ENCODE results near the gene RARA. TPM values are rescaled to one million over a fixed set of nuclear protein-coding genes. Genes with fewer than 3 reads are reported as not detected.

The RARA gene
- total and polyA plus RNA-seq, 2 of the 4 experiments (the other 2 are of a cell fraction), result 9.0 to 12.7 TPM

GRCh38 chr17:40307001-40307730 is 1.8 kb upstream of the RARA start:
- no peak overlapping the region; the same call in 1 of the 2 replicates for H4K91ac ChIP-seq (ENCODE audit: insufficient read depth, low read depth, low read length)
- H3K36me3 ChIP-seq (ENCODE audit: control insufficient read depth, insufficient read depth, low read length), result no peaks in the 10 kb centered on the region
- peaks cover 15% of the 10 kb centered on the region; the same call in 1 of the 2 replicates for H4K20me1 ChIP-seq (ENCODE audit: insufficient read depth, low read length)
- no peaks in the 10 kb centered on the region for H3K9me3 ChIP-seq (ENCODE audit: control insufficient read depth, insufficient read depth, low read length)
- peak overlapping the region; percentile 62; the same call in 1 of the 3 replicates for H2BK15ac ChIP-seq (ENCODE audit: low read depth, low read length)
- peaks cover 51% of the 10 kb centered on the region for H3K4me1 ChIP-seq (ENCODE audit: control insufficient read depth, insufficient read depth, low read length)
- peak overlapping the region; percentile 63 for H3K18ac ChIP-seq (ENCODE audit: low read depth, low read length)
- no peak overlapping the region for H3K23ac ChIP-seq (ENCODE audit: low read depth, low read length)
- ChIA-PET POLR2A (ENCODE audit: unreplicated experiment) (interaction anchor here (0.6 kb wide), 1 partner anchor 9 kb away, joined by 3 read pairs; no protein-coding TSS in a partner anchor), CTCF (interaction anchor here (0.6 to 1.7 kb wide), 2 partner anchors 10 to 90 kb away, joined by 4 to 9 read pairs; no protein-coding TSS in a partner anchor)
- no peak for DNase-seq
- peaks cover 0 to 16% of the 10 kb centered on the region in 2 experiments; a peak in 2 of 4 replicates for H3K79me1 ChIP-seq (ENCODE audit: low read depth in 1 of 2, low read length in 2 of 2)
- H2BK20ac ChIP-seq (ENCODE audit: low read depth, low read length), result no peak overlapping the region
- WGBS, 2 experiments (ENCODE audit: extremely low coverage in 2 of 2, insufficient read length in 1 of 2), result no CpG with 5 or more reads among the region's 10 CpGs
- ATAC-seq (ENCODE audit: low read depth), result no peak
- peak overlapping the region; percentile 5 for H2BK5ac ChIP-seq (ENCODE audit: low read depth, low read length, poor library complexity, severe bottlenecking)
- H2AFZ ChIP-seq (replicated peaks; ENCODE audit: low read length, poor library complexity), result peak overlapping the region; percentile 40
- peak overlapping the region; percentile 55 for H3K27ac ChIP-seq (ENCODE audit: insufficient read depth, low read length)
- dilution Hi-C loops (cut with HindIII; ENCODE audit: low sequenced_read_pairs, unreplicated experiment), result no loop called here
- H3K4me2 ChIP-seq (ENCODE audit: low read depth, low read length), result no peak overlapping the region; the same call in 1 of the 2 replicates
- no peak overlapping the region for H3K14ac ChIP-seq (replicated peaks; ENCODE audit: low read depth, low read length)
- intact Hi-C loops (cut with micrococcal nuclease), result no loop called here
- no peak overlapping the region for H4K5ac ChIP-seq (ENCODE audit: low read depth, low read length)
- peaks cover 15% of the 10 kb centered on the region for H3K9me1 ChIP-seq (ENCODE audit: insufficient read depth, low read length)
- H3K27me3 ChIP-seq (ENCODE audit: control insufficient read depth, insufficient read depth, low read length), result no peaks in the 10 kb centered on the region
- H2AK5ac ChIP-seq (ENCODE audit: low read depth, low read length), result peak overlapping the region; percentile 54; the same call in 1 of the 2 replicates
- H3K4ac ChIP-seq (ENCODE audit: low read depth, low read length), result peak overlapping the region; percentile 3; the same call in 1 of the 2 replicates
- H2AK9ac ChIP-seq (replicated peaks; ENCODE audit: low read depth, low read length, poor library complexity), result peak overlapping the region; percentile 63
- H3K9ac ChIP-seq (ENCODE audit: low read depth, low read length), result no peak overlapping the region; the same call in 1 of the 2 replicates
- no peak for TF ChIP-seq POLR2A (IDR thresholded peaks at IDR 0.05; ENCODE audit: low read depth, low read length)
- no peak for TF ChIP-seq NFE2L2 (IDR thresholded peaks at IDR 0.05; ENCODE audit: low read depth, low read length)
- peak; percentile 92 for TF ChIP-seq MAFK (IDR thresholded peaks at IDR 0.05; ENCODE audit: low read depth, low read length)
- no peak for TF ChIP-seq BHLHE40 (IDR thresholded peaks at IDR 0.05; ENCODE audit: low read depth, low read length)
- TF ChIP-seq MXI1 (IDR thresholded peaks at IDR 0.05; ENCODE audit: borderline replicate concordance, low read depth, low read length), result no peak
- peak overlapping the region in 1 of 2 experiments; percentile 12; a peak in 1 of 4 replicates for H4K8ac ChIP-seq (ENCODE audit: low read depth in 2 of 2, low read length in 2 of 2)
- in situ Hi-C loops (cut with MboI; ENCODE audit: low sequenced_read_pairs), result no loop called here
- no peak overlapping the region for H3K4me3 ChIP-seq (ENCODE audit: insufficient read depth, low read depth, low read length)
- H3K56ac ChIP-seq (ENCODE audit: extremely low read depth, insufficient read depth, low read length), result no peak overlapping the region
- no TSS peak for BruUV-seq (replicated peaks)
- peak overlapping the region; percentile 10; the same call in 1 of the 2 replicates for H2BK120ac ChIP-seq (ENCODE audit: low read depth, low read length)

Measured in IMR-90 (cell line).